ENCODE data around the gene KAT6B. TPM values are rescaled to one million over a fixed set of nuclear protein-coding genes. Genes with fewer than 3 reads are reported as not detected.

The KAT6B gene
- total and polyA plus RNA-seq, 2 of the 8 experiments (the other 6 are each of a cell fraction or from before 2014, with no cell fraction given), result 7.3 to 30.8 TPM

GRCh38 chr10:74928742-74929191 is 102.4 kb downstream of the KAT6B start:
- no peak overlapping the region for H2BK15ac ChIP-seq (ENCODE audit: low read length)
- no peak for TF ChIP-seq MAFK (IDR thresholded peaks at IDR 0.05; ENCODE audit: low read depth, low read length)
- TF ChIP-seq ATF3 (IDR thresholded peaks at IDR 0.05; ENCODE audit: insufficient read depth, low read depth, low read length), result no peak
- no peak for TF ChIP-seq ASH2L (IDR thresholded peaks at IDR 0.05; ENCODE audit: low read length)
- no peak for TF ChIP-seq HDAC6 (IDR thresholded peaks at IDR 0.05; ENCODE audit: low read depth, low read length)
- no peak for TF ChIP-seq FOSL1 (IDR thresholded peaks at IDR 0.05; ENCODE audit: insufficient read depth, low read depth, low read length)
- no peak for TF ChIP-seq SIRT6 (IDR thresholded peaks at IDR 0.05; ENCODE audit: low read length)
- no peak for TF ChIP-seq POLR2AphosphoS5 (IDR thresholded peaks at IDR 0.05; ENCODE audit: low read depth, low read length)
- no peak for TF ChIP-seq NRF1 (IDR thresholded peaks at IDR 0.05; ENCODE audit: low read depth, low read length)
- TF ChIP-seq CREB1 (IDR thresholded peaks at IDR 0.05), result no peak
- no peak for TF ChIP-seq TAF7 (optimal IDR thresholded peaks at IDR 0.05; ENCODE audit: borderline replicate concordance, low read depth, low read length)
- TF ChIP-seq JUND (IDR thresholded peaks at IDR 0.05; ENCODE audit: low read length), result no peak
- TF ChIP-seq SP4 (IDR thresholded peaks at IDR 0.05; ENCODE audit: low read length), result no peak
- no peak for TF ChIP-seq ZNF274 (IDR thresholded peaks at IDR 0.05; ENCODE audit: borderline replicate concordance, extremely low read depth, low read length)
- no peak for TF ChIP-seq E2F6 (IDR thresholded peaks at IDR 0.05)
- TF ChIP-seq YY1 (IDR thresholded peaks at IDR 0.05; ENCODE audit: low read depth, low read length), result no peak

More at GRCh38 chr10:74928742-74929191, 102.4 kb downstream of the KAT6B start:
- ChIA-PET POLR2A (ENCODE audit: partially characterized antibody) (no interaction called here), CTCF (ENCODE audit: partially characterized antibody) (interaction anchor here (1.3 kb wide), 1 partner anchor 170 kb away, joined by 4 read pairs; no protein-coding TSS in a partner anchor)
- no peak for FAIRE-seq
- Histone ChIP-seq H2BK12ac (ENCODE audit: low read depth, low read length) (no peak overlapping the region), H3K4ac (replicated peaks; ENCODE audit: insufficient read length, low read depth, low read length) (no peak overlapping the region), H4K91ac (replicated peaks; ENCODE audit: insufficient read length, low read length) (no peak overlapping the region), H3K4me2 (ENCODE audit: insufficient read depth in 1 of 2, low read depth in 2 of 2, low read length in 2 of 2) (no peak overlapping the region), H3K4me1 (replicated peaks in 1 of 4; ENCODE audit: control insufficient read depth in 3 of 4, insufficient read depth in 4 of 4, low read length in 3 of 4) (peaks cover 0 to 9% (median 1%) of the 10 kb centered on the region in 4 experiments; a peak in 3 of 7 replicates), H2AK5ac (ENCODE audit: low read depth, low read length) (no peak overlapping the region), H3K79me1 (ENCODE audit: low read depth, low read length) (0 out of 2 replicates have a peak, but pooled peaks cover 4% of the 10 kb centered on the region), H4K5ac (ENCODE audit: insufficient read length, low read depth, low read length) (no peak overlapping the region), H3K79me2 (ENCODE audit: control insufficient read depth in 1 of 2, insufficient read depth in 2 of 2, low read length in 2 of 2) (peaks cover 0 to 14% of the 10 kb centered on the region in 2 experiments; a peak in 3 of 4 replicates), H3K23ac (ENCODE audit: insufficient read length) (no peak overlapping the region), H3K56ac (replicated peaks; ENCODE audit: insufficient read length, low read depth, low read length) (no peak overlapping the region), H4K20me1 (replicated peaks in 1 of 2; ENCODE audit: control insufficient read depth in 1 of 2, insufficient read depth in 2 of 2, low read length in 2 of 2) (no peaks in the 10 kb centered on the region), H3K27ac (ENCODE audit: low read depth, low read length) (no peak overlapping the region), H2AFZ (ENCODE audit: low read length) (no peak overlapping the region), H3K36me3 (ENCODE audit: control insufficient read depth in 2 of 4, insufficient read depth in 4 of 4, low read length in 3 of 4) (no peaks in the 10 kb centered on the region), H3K9ac (replicated peaks in 1 of 4; ENCODE audit: extremely low read depth in 1 of 4, low read depth in 3 of 4, low read length in 3 of 4) (no peak overlapping the region), H2BK5ac (ENCODE audit: low read depth, low read length) (no peak overlapping the region), H3K4me3 (ENCODE audit: extremely low read depth in 1 of 4, insufficient read depth in 2 of 4, low read depth in 3 of 4, low read length in 4 of 4) (no peak overlapping the region), H3K14ac (ENCODE audit: insufficient read length) (no peak overlapping the region), H3K9me3 (ENCODE audit: insufficient read depth in 2 of 2, low read depth in 1 of 2, low read length in 1 of 2) (no peaks in the 10 kb centered on the region), H3K27me3 (replicated peaks in 1 of 4; ENCODE audit: control insufficient read depth in 3 of 4, extremely low read depth in 1 of 4, insufficient read depth in 3 of 4, low read length in 3 of 4) (no peaks in the 10 kb centered on the region), H3K23me2 (ENCODE audit: low read depth, low read length) (no peaks in the 10 kb centered on the region), H4K8ac (ENCODE audit: extremely low read depth, insufficient read depth, low read length) (no peak overlapping the region), H2BK120ac (replicated peaks; ENCODE audit: low read depth, low read length) (no peak overlapping the region), H3K18ac (ENCODE audit: extremely low read depth, low read length) (no peak overlapping the region), H2BK20ac (ENCODE audit: low read length) (no peak overlapping the region)
- DNase-seq (ENCODE audit: low read depth in 1 of 2, low spot score in 2 of 2), result no peak
- WGBS, 2 experiments (ENCODE audit: extremely low coverage in 1 of 2, insufficient coverage in 1 of 2, insufficient read length in 1 of 2, insufficient replicate concordance in 2 of 2, low coverage in 1 of 2, low lambda C conversion rate in 2 of 2, missing lambda C conversion rate in 1 of 2), result 92% methylated on average over 2 of the region's 2 CpGs; no CpG with 5 or more reads in 1 of the 2 experiments

Measured in H1 (cell line).